ENCODE results near the gene C6orf15. TPM values are rescaled to one million over a fixed set of nuclear protein-coding genes. Genes with fewer than 3 reads are reported as not detected.
A peak's percentile ranks its signal among the peaks of the same experiment; 100 is the strongest.

C6orf15 gene
- total RNA-seq, 1 experiment from 2014 or later: not detected

GRCh38 chr6:31131595-31131994 lies 19.2 kb upstream of the C6orf15 start:
- no peak for DNase-seq (ENCODE audit: low read depth)

GRCh38 chr6:31130751-31131150 lies 18.4 kb upstream of the C6orf15 start:
- DNase-seq (ENCODE audit: low read depth): no peak

DNA sequence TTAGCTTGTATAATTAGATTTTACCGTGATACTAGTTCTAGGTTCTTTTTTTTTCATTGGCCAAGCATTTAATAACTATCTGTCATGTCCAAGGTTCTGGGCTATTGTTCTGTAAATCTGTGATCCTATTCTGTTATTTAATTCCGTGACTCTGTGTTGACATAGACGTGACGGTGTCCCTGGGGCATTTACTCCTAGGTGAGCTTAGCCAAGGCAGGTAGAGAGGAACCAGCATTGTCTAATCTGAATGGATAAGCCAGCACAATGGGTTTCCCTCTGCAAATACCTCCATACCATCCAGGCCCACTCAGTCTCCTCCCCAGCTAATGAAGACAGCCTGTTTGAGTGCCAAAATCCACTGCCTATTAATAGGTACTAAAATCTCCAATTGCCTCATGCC lies 16.8 kb upstream of the C6orf15 start:
- no peak for DNase-seq (ENCODE audit: low read depth)

GRCh38 chr6:31128093-31128676 lies 15.8 kb upstream of the C6orf15 start:
- peak; percentile 39 for DNase-seq (ENCODE audit: low read depth)

GRCh38 chr6:31126396-31127175 lies 14.2 kb upstream of the C6orf15 start:
- DNase-seq (ENCODE audit: low read depth): no peak

GRCh38 chr6:31125586-31126363 lies 13.4 kb upstream of the C6orf15 start:
- DNase-seq (ENCODE audit: low read depth): peak; percentile 32

DNA sequence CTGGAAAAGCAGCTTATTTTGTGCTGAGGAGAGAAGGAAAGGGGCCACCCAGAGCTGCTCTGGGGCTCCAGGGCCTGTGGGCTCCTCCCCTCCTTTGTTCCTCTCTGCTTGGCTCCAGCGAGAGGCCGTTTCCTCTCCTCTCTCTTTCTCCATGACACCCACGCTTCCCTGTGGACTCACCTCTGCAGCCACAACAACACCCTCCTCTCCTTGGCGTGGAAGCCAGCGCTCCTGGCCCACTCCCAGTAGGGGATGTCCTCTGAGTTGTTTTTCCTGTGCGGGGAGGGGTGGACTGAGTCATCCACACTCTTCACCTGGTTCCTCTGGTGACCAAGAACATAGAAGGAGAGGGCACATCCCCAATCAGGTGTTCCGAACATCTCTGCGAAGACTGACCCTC lies 12.8 kb upstream of the C6orf15 start:
- DNase-seq (ENCODE audit: low read depth): peak; percentile 49

DNA sequence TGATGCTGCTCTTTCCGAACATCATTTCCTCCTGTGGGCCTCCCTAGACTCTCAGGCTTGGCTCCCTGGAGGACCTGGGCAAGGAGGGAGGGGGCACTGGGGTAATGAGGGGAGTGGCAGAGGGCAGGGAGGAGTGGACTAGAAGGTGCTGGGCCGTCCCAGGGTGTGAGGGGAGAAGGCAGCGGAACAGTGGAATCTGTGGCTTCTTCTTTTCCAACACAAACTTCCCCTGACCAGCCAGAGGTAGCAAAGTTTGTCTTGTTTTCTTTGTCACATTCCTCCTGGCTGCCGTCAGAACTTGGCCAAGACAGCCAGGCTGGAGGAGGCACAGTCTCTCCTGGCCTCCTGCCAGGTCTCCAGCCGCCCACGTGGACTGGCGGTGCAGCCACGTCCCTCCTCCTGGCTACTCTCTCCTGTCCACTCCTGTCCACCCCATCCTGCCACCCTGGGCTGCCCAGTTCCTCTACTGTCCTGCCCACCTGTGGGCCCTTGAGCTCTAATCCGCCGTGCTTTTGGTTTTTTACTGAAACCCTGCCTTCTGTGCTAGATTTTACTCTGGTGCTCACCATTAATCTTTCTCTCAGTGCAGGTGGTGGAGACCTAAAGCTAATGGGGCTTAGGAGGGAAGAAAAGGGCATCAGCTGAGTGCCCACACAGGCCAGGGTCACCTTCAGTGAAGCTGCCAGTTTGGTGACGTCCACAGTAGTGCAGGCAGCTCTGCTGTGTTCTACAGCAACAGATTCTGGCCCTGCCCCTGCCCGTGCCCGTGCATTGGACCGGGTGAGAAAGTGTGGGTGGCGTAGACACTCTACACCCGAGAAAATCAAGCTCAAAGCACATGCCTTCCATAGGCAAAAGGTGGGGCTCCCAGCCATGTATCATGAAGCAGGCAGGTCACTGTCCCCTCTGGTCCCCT lies 10.7 kb upstream of the C6orf15 start:
- peak; percentile 84 for DNase-seq (ENCODE audit: low read depth)

DNA sequence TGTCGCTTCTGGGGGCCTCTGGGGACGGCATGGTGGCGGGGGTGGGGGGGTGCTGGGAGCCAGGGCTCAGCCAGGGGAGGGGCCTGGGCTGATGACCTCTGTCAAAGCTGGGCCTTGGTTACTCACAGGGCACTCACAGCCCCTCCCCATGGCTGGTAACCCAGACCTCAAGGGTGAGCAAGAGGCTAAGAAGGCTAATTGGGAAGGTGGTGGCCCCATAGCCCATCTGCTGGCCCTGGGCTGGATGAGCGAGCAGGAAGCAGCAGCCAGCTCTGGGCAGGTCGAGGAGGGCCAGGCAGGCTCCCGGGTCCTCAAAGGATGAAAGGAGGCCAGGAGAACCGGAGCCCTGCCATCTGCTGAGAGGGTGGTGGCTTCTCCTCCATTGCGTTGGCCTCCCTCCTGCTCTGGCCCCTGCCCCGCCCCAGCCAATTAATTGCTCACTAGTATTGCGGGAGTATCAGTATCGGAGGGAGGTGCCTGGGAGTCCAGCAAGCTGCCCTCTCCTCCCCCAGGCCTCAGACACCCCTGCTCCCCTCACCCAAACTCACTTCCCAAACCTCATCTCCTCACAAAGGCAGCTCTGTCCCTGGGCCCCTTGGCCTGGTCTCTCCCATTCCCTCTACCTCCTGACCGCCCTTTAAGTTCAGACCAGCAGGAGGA lies 8.9 kb upstream of the C6orf15 start:
- DNase-seq (ENCODE audit: low read depth): no peak

- no peak for DNase-seq (ENCODE audit: low read depth)
Measured at GRCh38 chr6:31120151-31120915, 8.0 kb upstream of the C6orf15 start, which contains the start of gene CDSN. CDSN (minus strand) TSS chr6:31120446; CDS start chr6:31120419, 27 bp downstream.

DNA sequence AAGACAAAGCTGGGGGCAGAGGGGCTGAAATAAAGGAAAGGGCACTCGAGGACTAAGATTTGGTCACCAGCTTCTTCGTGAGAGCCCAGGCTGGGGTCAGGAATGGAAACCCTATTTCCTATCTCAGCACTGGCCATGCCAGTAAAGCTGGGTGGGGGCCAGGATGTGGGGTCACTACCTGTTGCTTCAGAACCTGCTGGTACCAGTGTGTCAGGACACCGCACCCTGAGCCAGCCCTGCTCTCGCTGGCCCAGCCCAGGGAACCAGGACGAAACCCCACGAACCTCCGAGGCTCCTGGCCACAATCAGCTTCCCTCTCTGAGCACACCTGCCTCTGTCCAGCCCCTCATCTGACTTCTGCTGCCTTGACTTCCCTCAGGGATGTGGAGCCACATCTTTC lies 5.8 kb upstream of the C6orf15 start:
- DNase-seq (ENCODE audit: low read depth): no peak

- DNase-seq (ENCODE audit: low read depth): no peak
Measured at GRCh38 chr6:31116661-31117385, 4.4 kb upstream of the C6orf15 start.

DNA sequence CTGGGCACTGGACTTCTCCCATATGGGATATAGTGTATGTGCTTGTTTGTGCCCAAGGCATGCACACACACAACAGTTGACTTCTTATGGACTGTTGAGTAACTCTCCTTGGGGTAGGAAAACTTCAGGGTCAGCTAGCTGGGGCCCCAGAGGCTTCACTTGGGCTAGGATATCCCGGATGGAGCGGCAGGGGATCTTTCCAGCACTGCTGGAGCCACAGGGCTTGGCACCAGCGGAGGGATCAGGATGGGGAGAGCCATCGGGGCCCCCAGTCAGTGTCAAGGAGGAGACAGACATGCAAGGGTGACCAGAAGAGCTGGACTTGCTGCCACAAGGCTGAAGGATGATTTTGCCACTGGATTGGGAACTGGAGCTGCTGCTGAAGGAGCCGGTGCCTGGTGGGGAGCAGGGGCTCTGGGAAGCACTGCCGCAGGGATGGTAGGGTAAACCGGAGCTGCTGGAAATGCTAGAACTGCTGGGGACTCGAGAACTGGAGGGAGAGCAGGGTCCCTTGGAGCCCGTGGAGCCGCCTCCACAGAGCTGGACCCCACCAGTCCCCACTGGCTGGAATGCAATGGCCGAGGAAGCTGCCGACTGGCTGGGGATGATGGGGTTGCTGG lies 3.7 kb upstream of the C6orf15 start:
- DNase-seq (ENCODE audit: low read depth): no peak

DNA sequence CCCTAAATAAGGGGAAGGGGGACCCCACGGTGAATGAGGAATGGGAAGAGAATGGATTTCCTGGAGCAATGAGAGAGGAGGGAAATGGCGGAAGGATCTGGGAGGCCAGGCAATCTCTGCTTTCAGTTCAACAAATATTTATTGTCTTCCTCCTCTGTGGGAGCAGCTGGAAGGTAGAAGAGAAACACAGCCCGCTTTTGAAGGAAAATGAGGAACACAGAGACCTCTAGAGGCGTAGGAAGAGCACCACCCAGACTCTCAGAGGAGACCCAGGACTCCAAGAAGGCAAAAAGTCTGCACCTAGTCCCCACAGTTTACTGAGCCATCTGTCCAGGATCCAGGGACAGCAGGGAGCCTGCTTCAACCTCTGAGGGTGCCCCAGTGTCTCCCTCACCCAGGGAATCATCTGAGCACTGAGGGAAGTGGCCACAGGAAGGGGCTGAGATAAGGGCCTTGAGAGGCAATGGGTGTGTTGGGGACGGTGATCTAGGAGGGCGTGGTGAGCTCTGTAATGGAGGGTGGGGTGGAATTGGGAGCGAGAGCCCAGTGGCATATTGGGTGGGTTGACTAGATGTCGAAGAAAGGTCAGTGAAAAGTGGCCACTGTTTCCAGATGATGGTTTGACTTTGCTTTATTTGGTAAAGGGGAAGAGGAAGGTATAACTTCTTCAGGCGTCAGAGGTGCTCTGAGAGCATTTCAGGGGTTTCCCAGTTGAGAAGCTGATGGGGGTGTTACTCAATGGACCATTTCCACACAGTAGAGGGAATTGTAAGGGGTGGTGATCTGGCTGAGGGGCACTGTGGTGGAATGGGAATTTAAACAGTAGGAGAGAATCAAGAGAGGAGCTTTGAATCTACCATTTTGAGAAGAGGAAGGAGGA lies 2.8 kb upstream of the C6orf15 start:
- peak; percentile 80 for DNase-seq (ENCODE audit: low read depth)

- DNase-seq (ENCODE audit: low read depth): peak; percentile 96
Measured at GRCh38 chr6:31114541-31114878, 2.1 kb upstream of the C6orf15 start, which contains the start of gene PSORS1C1. PSORS1C1 (plus strand) TSS chr6:31114800; CDS start chr6:31129633, 14,833 bp downstream.

DNA sequence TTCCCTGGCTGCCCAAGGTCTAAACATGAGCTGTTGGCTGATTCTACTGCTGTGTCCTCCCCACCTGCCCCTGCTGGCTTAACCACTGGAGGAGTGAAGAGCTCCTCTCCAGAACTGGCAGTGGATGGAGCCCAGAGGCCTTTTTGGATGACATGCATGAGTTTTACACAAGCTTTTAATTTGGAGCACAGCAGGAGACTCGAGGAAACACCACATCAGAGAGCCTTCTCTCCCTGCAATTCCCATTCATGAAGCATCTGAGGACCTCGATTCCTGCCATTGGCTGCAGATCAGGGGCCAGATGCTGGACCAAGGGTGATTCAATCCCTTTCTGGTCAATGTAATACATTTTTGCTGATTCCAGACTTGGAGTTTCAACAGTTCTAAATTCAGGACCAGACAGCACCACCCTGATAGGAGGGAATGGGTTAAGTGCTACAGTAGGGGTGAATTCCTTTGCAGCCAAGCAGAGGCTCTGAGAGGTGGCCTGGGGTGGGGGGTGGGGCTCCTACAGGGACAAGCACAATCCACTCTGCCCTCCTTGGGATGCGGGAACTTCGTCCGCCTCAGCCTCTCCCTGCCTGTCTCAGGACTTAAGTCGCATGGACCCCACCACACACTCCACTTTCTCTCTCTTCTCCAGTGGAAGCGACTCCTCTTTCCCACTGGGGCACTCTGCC lies 1.6 kb upstream of the C6orf15 start:
- DNase-seq (ENCODE audit: low read depth): peak; percentile 18

DNA sequence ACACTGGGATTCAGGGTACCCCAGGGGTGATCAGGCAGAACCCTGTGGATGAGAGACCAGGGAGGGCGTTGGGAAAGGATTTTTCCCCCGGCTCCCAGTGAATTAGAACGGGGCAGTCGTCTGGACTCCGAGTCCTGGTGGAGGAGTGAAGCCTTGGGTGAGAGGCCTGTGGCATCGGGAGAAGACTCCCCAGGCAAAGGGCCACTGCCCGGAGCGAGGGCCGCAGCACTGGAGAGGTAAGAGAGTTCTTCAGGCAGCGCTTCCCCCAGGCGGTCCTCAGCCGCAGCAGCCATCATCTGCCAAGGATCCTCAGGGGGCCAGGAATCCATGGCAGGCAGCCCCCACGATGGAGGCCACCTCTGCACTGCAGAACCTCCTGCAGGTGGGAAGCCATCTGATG lies 663 bp downstream of the C6orf15 start:
- DNase-seq (ENCODE audit: low read depth): no peak
